Vagina (tissue), 2 donors: ENCODE results near the gene B3GALNT1.

Experiments used
- POLR2A ChIP-seq, 2 donors: fragments of 450-650 bp; IDR thresholded peaks; one replicate each; pipeline ENCODE4 v1.6.1; 2017; ENCODE audit warnings: antibody characterized with exemption in 2 of 2, mild to moderate bottlenecking in 2 of 2, moderate library complexity in 2 of 2
- POLR2AphosphoS5 ChIP-seq, 2 donors: sonication (generic); formaldehyde crosslinking; IDR thresholded peaks; one replicate each; pipeline ENCODE4 v1.9.0; 2017; ENCODE audit warnings: antibody characterized with exemption in 2 of 2, mild to moderate bottlenecking in 2 of 2, low read depth in 1 of 2; ENCODE audit not compliant: insufficient read depth in 1 of 2
- TF ChIP-seq, protein P1 (sequence below), 3 experiments: fragments of 450-650 bp in 2 of 3; fragments of 200-600 bp in 1 of 3; sonication (generic) in 1 of 3; IDR thresholded peaks; one replicate each; pipeline ENCODE4 v1.5.1; 2017 to 2019; ENCODE audit warnings: antibody characterized with exemption in 3 of 3, mild to moderate bottlenecking in 2 of 3, moderate library complexity in 2 of 3

DNA sequence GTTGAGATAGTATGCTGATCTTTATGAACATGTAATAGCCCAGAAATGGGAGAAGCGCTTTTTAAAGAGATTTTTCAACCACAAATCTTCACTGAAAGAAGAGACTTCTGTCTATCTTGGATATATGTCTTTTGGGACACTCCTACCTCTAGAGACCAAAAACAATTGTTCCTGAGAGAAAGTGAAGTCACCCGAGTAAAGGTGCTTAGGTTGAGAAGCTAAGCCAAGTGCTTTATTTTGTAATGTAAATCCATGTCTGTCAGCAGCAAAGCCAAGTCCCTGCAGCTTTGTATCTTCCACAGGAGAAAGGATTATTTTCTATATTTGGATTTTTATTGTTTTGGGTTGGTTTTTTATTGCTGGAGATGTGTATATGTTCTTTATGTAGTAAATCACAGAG lies 32.1 kb upstream of the B3GALNT1 start:
- TF ChIP-seq POLR2AphosphoS5 (IDR thresholded peaks at IDR 0.05; ENCODE audit: insufficient read depth in 1 of 2, low read depth in 1 of 2) = no peak
- TF ChIP-seq, protein P1, sequence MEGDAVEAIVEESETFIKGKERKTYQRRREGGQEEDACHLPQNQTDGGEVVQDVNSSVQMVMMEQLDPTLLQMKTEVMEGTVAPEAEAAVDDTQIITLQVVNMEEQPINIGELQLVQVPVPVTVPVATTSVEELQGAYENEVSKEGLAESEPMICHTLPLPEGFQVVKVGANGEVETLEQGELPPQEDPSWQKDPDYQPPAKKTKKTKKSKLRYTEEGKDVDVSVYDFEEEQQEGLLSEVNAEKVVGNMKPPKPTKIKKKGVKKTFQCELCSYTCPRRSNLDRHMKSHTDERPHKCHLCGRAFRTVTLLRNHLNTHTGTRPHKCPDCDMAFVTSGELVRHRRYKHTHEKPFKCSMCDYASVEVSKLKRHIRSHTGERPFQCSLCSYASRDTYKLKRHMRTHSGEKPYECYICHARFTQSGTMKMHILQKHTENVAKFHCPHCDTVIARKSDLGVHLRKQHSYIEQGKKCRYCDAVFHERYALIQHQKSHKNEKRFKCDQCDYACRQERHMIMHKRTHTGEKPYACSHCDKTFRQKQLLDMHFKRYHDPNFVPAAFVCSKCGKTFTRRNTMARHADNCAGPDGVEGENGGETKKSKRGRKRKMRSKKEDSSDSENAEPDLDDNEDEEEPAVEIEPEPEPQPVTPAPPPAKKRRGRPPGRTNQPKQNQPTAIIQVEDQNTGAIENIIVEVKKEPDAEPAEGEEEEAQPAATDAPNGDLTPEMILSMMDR (IDR thresholded peaks at IDR 0.05) = no peak
- TF ChIP-seq POLR2A (IDR thresholded peaks at IDR 0.05) = no peak
